Stimulated activated CD4-positive, alpha-beta T cell treated with anti-CD3 and anti-CD28 coated beads, Interleukin-2, amount 100 ng/mL, for 24 hours (primary cell): ENCODE results near the gene CIAO2A.

Experiments
- DNase-seq, 2 donors: peaks; one replicate each; pipeline ENCODE4 v3.0.0-alpha.2; 2020

Gene CIAO2A

GRCh38 chr15:64037966-64038365 is 55.7 kb downstream of the CIAO2A start:
- no peak for DNase-seq

GRCh38 chr15:64037116-64037515 is 56.5 kb downstream of the CIAO2A start:
- no peak for DNase-seq

- no peak for DNase-seq
These were observed 58.1 kb downstream of the CIAO2A start for GRCh38 chr15:64035525-64035924.

GRCh38 chr15:64034519-64034918 is 59.1 kb downstream of the CIAO2A start:
- DNase-seq, result no peak

- no peak for DNase-seq
These were observed 61.3 kb downstream of the CIAO2A start for GRCh38 chr15:64032329-64032728.

GRCh38 chr15:64030123-64030522 is 63.5 kb downstream of the CIAO2A start:
- no peak for DNase-seq

GRCh38 chr15:64029633-64030032 is 64.0 kb downstream of the CIAO2A start:
- no peak for DNase-seq

GRCh38 chr15:64029110-64029509 is 64.5 kb downstream of the CIAO2A start:
- DNase-seq, result no peak

- no peak for DNase-seq
These were observed 67.0 kb downstream of the CIAO2A start for GRCh38 chr15:64026591-64026990.

GRCh38 chr15:64024172-64025050 is 69.2 kb downstream of the CIAO2A start:
- no peak for DNase-seq

- DNase-seq, result no peak
These were observed 70.4 kb downstream of the CIAO2A start for GRCh38 chr15:64023220-64023619.

GRCh38 chr15:64022571-64022970 is 71.1 kb downstream of the CIAO2A start:
- no peak for DNase-seq
